Adrenal gland (tissue), 19 donors: ENCODE data around the gene HM13. TPM values are rescaled to one million over a fixed set of nuclear protein-coding genes. Genes with fewer than 3 reads are reported as not detected.
"Not testable (repeated sequence)": the region's sequence is repeated elsewhere in the genome, so short reads cannot be mapped to it uniquely, and the experiment has no call there.

Source experiments
- DNase-seq, 7 donors: peaks; one replicate each; pipeline ENCODE4 v3.0.0-alpha.2; 2019 to 2020
- H3K27ac ChIP-seq, 5 donors: fragments of 200-600 bp; sonication (generic) in 4 of 5; 1 replicate in 3 of 5; 2 replicates in 2 of 5; pipeline versions ENCODE4 v1.5.1 to v1.8.0; 2016 to 2020; ENCODE audit warnings: mild to moderate bottlenecking in 1 of 5
- H3K27me3 ChIP-seq: fragments of 200-600 bp; 2 replicates; pipeline ENCODE4 v1.8.0; 2021
- H3K36me3 ChIP-seq, 2 donors: fragments of 200-600 bp; replicated peaks in 1 of 2; 1 replicate in 1 of 2; 2 replicates in 1 of 2; pipeline versions ENCODE4 v1.5.1 to v1.8.0; 2018 to 2022
- H3K4me1 ChIP-seq, 2 donors: fragments of 200-600 bp; replicated peaks in 1 of 2; 1 replicate in 1 of 2; 2 replicates in 1 of 2; pipeline versions ENCODE4 v1.5.1 to v1.8.0; 2018 to 2021
- H3K4me3 ChIP-seq, 4 donors: fragments of 200-600 bp; sonication (generic) in 3 of 4; one replicate each; pipeline ENCODE4 v1.5.1; 2016 to 2018
- H3K9me3 ChIP-seq, 3 donors: fragments of 200-600 bp; sonication (generic) in 1 of 3; replicated peaks in 1 of 3; 1 replicate in 2 of 3; 2 replicates in 1 of 3; pipeline versions ENCODE4 v1.5.1 to v1.8.0; 2016 to 2021
- POLR2A ChIP-seq, 2 donors: fragments of 450-650 bp; IDR thresholded peaks; one replicate each; pipeline ENCODE4 v1.6.1; 2017; ENCODE audit warnings: antibody characterized with exemption in 2 of 2, mild to moderate bottlenecking in 2 of 2, moderate library complexity in 1 of 2
- WGBS, 4 donors: extraction: QIAGEN DNeasy Blood & Tissue Kit in 2 of 4; methylation state at CpG; one replicate each; pipeline versions ENCODE4 v1.1.5 to v1.1.7; 2013 to 2017; 5-methylcytosine and 5-hydroxymethylcytosine counted together
- intact Hi-C, 2 donors: fragments of 100-400 bp; cut with DNase I; formaldehyde crosslinking; loops; one replicate each; pipeline versions ENCODE4 v1.14.1 to v1.15.0; 2022 to 2023
- long read RNA-seq, 10 donors: library from polyadenylated mRNA in 3 of 10; unstranded in 2 of 10; stranded (forward) in 1 of 10; transcript quantifications; one replicate each; pipeline ENCODE4 v2.0.0 and lab custom pipeline, GENCODE V29; 2021 to 2026
- polyA plus RNA-seq, 3 donors: library from polyadenylated mRNA; stranded (reverse); fragments of 200-250 nt in 2 of 3; fragments of 350-450 nt in 1 of 3; fragmentation: Illumina TruSeq in 1 of 3; extraction: RNeasy Lipid Tissue Mini Kit (QIAGEN cat#74804) in 1 of 3; gene quantifications; one replicate each; pipeline ENCODE4 v1.2.3, GENCODE V29; 2013 to 2014
- total RNA-seq, 9 donors: library from RNA; depleted of rRNA in 4 of 9; stranded (reverse); fragments of >200 nt in 4 of 9; fragments of 120-200 nt in 1 of 9; fragmentation: NEBNext Ultra II Directional in 1 of 9; extraction: Animal tissue kit (Norgen Biotek cat#: 25700) in 1 of 9; gene quantifications; one replicate each; pipeline versions ENCODE4 v1.1.0 to v1.2.4, GENCODE V29; 2013 to 2023
- TF ChIP-seq, protein P1 (sequence below), 6 experiments: fragments of 450-650 bp in 4 of 6; fragments of 200-600 bp in 2 of 6; sonication (generic) in 1 of 6; IDR thresholded peaks; 1 replicate in 5 of 6; 2 replicates in 1 of 6; pipeline versions ENCODE4 v1.5.1 to v1.8.0; 2016 to 2021; ENCODE audit warnings: antibody characterized with exemption in 6 of 6, mild to moderate bottlenecking in 2 of 6, moderate library complexity in 1 of 6
- donor health status: healthy with polysubstance abuse.
- donor health status: Bipolar disorder and iron deficiency.
- donor health status: DM: yes; HTN: yes; CAD: no.
- donor health status: DM: no; HTN: no; CAD: no.
- donor health status: DM: no; HTN: no; CAD: no.
- donor health status: DM: yes; HTN: yes; CAD: no.

The HM13 gene, protein sequence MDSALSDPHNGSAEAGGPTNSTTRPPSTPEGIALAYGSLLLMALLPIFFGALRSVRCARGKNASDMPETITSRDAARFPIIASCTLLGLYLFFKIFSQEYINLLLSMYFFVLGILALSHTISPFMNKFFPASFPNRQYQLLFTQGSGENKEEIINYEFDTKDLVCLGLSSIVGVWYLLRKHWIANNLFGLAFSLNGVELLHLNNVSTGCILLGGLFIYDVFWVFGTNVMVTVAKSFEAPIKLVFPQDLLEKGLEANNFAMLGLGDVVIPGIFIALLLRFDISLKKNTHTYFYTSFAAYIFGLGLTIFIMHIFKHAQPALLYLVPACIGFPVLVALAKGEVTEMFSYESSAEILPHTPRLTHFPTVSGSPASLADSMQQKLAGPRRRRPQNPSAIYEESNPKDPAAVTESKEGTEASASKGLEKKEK
- 100 to 1,000 TPM in 6 of 9 donors, 10 to 100 TPM in 3; 48.5 to 356 (median 152) TPM for total RNA-seq
- polyA plus RNA-seq = 100 to 1,000 TPM; 177 to 241 (median 236) TPM
- long read RNA-seq, donor 1, transcript HM13-202 (12 exons, 1,606 nt) = major isoform, 34 of 144 reads
- long read RNA-seq, donor 1, transcript HM13-224 (3 exons, 3,932 nt) = minor isoform, 11 of 144 reads
- long read RNA-seq, donor 1, partial matches to known transcripts = 95 of 144 reads
- long read RNA-seq, donor 1, other reads (novel, unspliced or antisense) = 0 of 144 reads
- long read RNA-seq, donor 2, transcript HM13-224 (3 exons, 3,932 nt) = minor isoform, 9 of 115 reads
- long read RNA-seq, donor 2, transcript HM13-202 (12 exons, 1,606 nt) = major isoform, 22 of 115 reads
- long read RNA-seq, donor 2, partial matches to known transcripts = 80 of 115 reads
- long read RNA-seq, donor 2, other reads (novel, unspliced or antisense) = 0 of 115 reads
- long read RNA-seq, donor 3, transcript HM13-202 (12 exons, 1,606 nt) = major isoform, 31 of 100 reads
- long read RNA-seq, donor 3, partial matches to known transcripts = 63 of 100 reads
- long read RNA-seq, donor 3, other reads (novel, unspliced or antisense) = 0 of 100 reads
- long read RNA-seq, donor 4, transcript HM13-202 (12 exons, 1,606 nt) = major isoform, 138 of 178 reads
- long read RNA-seq, donor 4, transcript HM13-224 (3 exons, 3,932 nt) = minor isoform, 7 of 178 reads
- long read RNA-seq, donor 4, partial matches to known transcripts = 8 of 178 reads
- long read RNA-seq, donor 4, other reads (novel, unspliced or antisense) = 20 of 178 reads
- long read RNA-seq, donor 5, transcript HM13-202 (12 exons, 1,606 nt) = major isoform, 333 of 403 reads
- long read RNA-seq, donor 5, transcript HM13-204 (13 exons, 3,810 nt) = minor isoform, 10 of 403 reads
- long read RNA-seq, donor 5, transcript HM13-224 (3 exons, 3,932 nt) = minor isoform, 6 of 403 reads
- long read RNA-seq, donor 5, transcript HM13-201 (13 exons, 1,809 nt) = minor isoform, 8 of 403 reads
- long read RNA-seq, donor 5, partial matches to known transcripts = 10 of 403 reads
- long read RNA-seq, donor 5, other reads (novel, unspliced or antisense) = 36 of 403 reads
- long read RNA-seq, donor 6, transcript HM13-202 (12 exons, 1,606 nt) = major isoform, 79 of 100 reads
- long read RNA-seq, donor 6, partial matches to known transcripts = 6 of 100 reads
- long read RNA-seq, donor 6, other reads (novel, unspliced or antisense) = 13 of 100 reads
- long read RNA-seq, donor 7, transcript HM13-224 (3 exons, 3,932 nt) = minor isoform, 5 of 90 reads
- long read RNA-seq, donor 7, transcript HM13-202 (12 exons, 1,606 nt) = major isoform, 29 of 90 reads
- long read RNA-seq, donor 7, partial matches to known transcripts = 53 of 90 reads
- long read RNA-seq, donor 7, other reads (novel, unspliced or antisense) = 0 of 90 reads
- long read RNA-seq, donor 8, transcript HM13-202 (12 exons, 1,606 nt) = major isoform, 51 of 156 reads
- long read RNA-seq, donor 8, transcript HM13-224 (3 exons, 3,932 nt) = minor isoform, 6 of 156 reads
- long read RNA-seq, donor 8, partial matches to known transcripts = 84 of 156 reads
- long read RNA-seq, donor 8, other reads (novel, unspliced or antisense) = 7 of 156 reads
- long read RNA-seq, donor 9, transcript HM13-202 (12 exons, 1,606 nt) = major isoform, 29 of 84 reads
- long read RNA-seq, donor 9, partial matches to known transcripts = 47 of 84 reads
- long read RNA-seq, donor 9, other reads (novel, unspliced or antisense) = 0 of 84 reads
- long read RNA-seq, donor 10, transcript HM13-202 (12 exons, 1,606 nt) = major isoform, 16 of 69 reads
- long read RNA-seq, donor 10, partial matches to known transcripts = 45 of 69 reads
- long read RNA-seq, donor 10, other reads (novel, unspliced or antisense) = 0 of 69 reads

DNA sequence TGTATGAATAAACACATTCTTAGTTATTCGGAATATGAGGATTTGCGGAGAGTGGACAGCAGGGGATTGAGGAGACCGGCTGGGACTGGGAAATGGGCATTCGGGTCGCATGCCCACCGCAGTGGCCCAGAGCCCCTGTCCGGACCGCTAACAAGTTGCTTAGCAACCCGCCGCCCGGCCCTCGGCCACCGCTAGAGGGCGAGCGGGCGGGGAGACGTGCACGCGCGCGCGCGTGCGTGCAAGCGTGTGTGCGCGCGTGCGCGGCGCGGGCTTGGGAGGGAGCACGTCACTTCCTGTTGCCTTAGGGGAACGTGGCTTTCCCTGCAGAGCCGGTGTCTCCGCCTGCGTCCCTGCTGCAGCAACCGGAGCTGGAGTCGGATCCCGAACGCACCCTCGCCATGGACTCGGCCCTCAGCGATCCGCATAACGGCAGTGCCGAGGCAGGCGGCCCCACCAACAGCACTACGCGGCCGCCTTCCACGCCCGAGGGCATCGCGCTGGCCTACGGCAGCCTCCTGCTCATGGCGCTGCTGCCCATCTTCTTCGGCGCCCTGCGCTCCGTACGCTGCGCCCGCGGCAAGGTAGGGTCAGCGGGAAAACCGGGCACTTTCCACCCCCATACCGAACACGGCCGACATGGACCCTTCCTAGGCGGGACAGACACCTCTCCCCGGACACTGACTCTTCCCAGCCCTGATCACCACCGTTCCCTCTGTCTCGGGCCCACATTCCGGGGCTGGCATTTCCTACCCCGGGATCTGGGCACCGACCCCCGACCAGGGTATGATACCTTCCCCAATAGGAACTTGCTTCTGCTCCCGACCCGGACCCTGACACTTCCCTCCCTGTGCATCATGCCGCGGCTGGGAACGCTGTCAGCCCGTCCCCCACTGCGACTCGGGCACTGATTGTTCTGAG, at the start of gene HM13:
Gene HM13 (plus strand): TSS at position 289 of the 918 bp plus-strand sequence. CDS start 110 bp downstream, at position 399.
- no peaks in the 10 kb centered on the region for H3K36me3 ChIP-seq

DNA sequence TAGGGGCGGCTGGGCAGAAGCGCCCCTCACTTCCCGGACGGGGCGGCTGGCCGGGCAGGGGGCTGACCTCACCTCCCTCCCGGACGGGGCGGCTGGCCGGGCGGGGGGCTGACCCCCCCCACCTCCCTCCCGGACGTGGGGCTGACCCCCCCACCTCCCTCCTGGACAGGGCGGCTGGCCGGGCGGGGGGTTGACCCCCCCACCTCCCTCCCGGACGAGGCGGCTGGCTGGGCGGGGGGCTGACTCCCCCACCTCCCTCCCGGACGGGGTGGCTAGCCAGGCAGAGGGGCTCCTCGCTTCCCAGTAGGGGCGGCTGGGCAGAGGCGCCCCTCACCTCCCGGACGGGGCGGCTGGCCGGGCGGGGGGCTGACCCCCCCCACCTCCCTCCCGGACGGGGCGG, 43.3 kb upstream of the HM13 start:
- H3K9me3 ChIP-seq, H3K4me3 ChIP-seq, H3K27ac ChIP-seq, H3K27me3 ChIP-seq, intact Hi-C loops, H3K4me1 ChIP-seq, H3K36me3 ChIP-seq, DNase-seq: not testable (repeated sequence)
- 85 to 93% methylated on average over 10 to 22 of the region's 33 CpGs; no CpG with 5 or more reads in 2 of the 4 donors for WGBS, 4 donors

More for the DNA sequence above, at the start of gene HM13:
- peak within 1 kb of the TSS; percentile 37 to 96 (median 88) for H3K4me3 ChIP-seq
- TF ChIP-seq POLR2A (IDR thresholded peaks at IDR 0.05) = peak; percentile 74 to 90
- TF ChIP-seq, protein P1, sequence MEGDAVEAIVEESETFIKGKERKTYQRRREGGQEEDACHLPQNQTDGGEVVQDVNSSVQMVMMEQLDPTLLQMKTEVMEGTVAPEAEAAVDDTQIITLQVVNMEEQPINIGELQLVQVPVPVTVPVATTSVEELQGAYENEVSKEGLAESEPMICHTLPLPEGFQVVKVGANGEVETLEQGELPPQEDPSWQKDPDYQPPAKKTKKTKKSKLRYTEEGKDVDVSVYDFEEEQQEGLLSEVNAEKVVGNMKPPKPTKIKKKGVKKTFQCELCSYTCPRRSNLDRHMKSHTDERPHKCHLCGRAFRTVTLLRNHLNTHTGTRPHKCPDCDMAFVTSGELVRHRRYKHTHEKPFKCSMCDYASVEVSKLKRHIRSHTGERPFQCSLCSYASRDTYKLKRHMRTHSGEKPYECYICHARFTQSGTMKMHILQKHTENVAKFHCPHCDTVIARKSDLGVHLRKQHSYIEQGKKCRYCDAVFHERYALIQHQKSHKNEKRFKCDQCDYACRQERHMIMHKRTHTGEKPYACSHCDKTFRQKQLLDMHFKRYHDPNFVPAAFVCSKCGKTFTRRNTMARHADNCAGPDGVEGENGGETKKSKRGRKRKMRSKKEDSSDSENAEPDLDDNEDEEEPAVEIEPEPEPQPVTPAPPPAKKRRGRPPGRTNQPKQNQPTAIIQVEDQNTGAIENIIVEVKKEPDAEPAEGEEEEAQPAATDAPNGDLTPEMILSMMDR (IDR thresholded peaks at IDR 0.05) = peak; percentile 49 to 99 (median 91)
- H3K27ac ChIP-seq = peak within 1 kb of the TSS in 4 of 5 donors; percentile 74 to 93 (median 81)
- no peaks in the 10 kb centered on the region for H3K9me3 ChIP-seq
- WGBS, 4 donors = 0 to 2% (median 1%) methylated on average over 14 to 86 of the region's 86 CpGs
- DNase-seq = peak; percentile 90 to 95 (median 92)
- intact Hi-C loops = no loop called here
- H3K4me1 ChIP-seq = peaks cover 17 to 35% of the 10 kb centered on the region in 2 donors
- H3K27me3 ChIP-seq = no peaks in the 10 kb centered on the region

DNA sequence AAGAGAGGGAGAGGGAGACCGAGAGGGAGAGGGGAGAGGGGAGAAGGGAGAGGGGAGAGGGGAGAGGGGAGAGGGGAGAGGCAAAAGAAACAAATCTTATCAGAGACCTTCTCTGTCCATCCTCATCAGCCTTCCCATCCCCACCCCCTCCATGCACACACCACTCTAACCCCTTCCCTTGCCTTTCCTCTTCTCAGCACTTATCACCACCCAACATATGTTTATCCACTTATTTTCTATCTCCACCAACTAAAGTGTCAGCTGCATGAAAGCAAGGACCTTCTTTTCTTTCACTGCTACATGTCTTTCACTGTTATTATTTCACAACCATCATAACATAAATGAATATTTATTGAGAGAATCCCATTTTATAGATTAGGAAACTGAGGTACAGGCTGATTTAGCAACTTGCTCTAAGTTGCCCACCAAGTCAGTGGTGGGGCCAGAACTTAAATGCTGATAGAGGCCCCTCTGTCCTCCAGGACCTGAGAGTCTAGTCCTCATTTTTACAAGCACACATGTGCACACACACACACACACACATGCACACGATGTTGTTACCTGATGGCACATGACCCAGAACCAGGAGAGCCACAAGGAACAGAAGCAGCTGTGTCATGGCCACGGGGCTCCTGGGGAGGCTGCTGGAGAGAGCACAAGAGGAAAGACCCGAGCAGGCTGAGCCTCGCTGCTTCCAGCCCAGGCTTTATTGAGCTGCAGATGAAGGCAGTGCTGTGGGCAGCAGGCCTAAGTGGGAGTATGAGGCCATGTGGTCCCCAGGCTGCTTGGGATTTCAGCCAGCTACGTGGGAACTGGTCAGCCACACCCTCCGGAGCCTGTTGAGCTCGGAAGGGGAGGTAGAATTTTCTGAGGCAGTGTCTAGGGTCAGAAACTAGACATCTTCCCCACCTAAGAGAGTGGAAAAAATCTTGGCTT, 41.6 kb upstream of the HM13 start:
- no peak overlapping the region for H3K27ac ChIP-seq
- H3K4me3 ChIP-seq = no peak overlapping the region
- 53 to 87% (median 67%) methylated on average over 7 to 8 of the region's 8 CpGs for WGBS, 4 donors
- no peaks in the 10 kb centered on the region for H3K9me3 ChIP-seq
- H3K4me1 ChIP-seq = peaks cover 0 to 7% of the 10 kb centered on the region in 2 donors
- DNase-seq = no peak
- no peaks in the 10 kb centered on the region for H3K36me3 ChIP-seq
- peaks cover 17% of the 10 kb centered on the region for H3K27me3 ChIP-seq
- TF ChIP-seq, protein P1 (IDR thresholded peaks at IDR 0.05) = no peak
- TF ChIP-seq POLR2A (IDR thresholded peaks at IDR 0.05) = no peak
- intact Hi-C loops = no loop called here
